GM10248 (cell line): ENCODE data around the gene TSPAN31.

Source experiments
- CTCF ChIA-PET: fragments of 300-600 bp; sonication (Branson Sonifier 250); formaldehyde crosslinking; extraction: SDS; loops from one replicate; lab custom pipeline; 2021; ENCODE audit warnings: antibody characterized with exemption; lab: Yijun Ruan, JAX
- POLR2A ChIA-PET: fragments of 350-650 bp; sonication (Branson Sonifier 250); formaldehyde crosslinking; extraction: SDS; loops from one replicate; lab custom pipeline; 2020; ENCODE audit warnings: antibody characterized with exemption; lab: Yijun Ruan, JAX
- DNase-seq: peaks from one replicate; pipeline ENCODE4 v3.0.0; 2012; ENCODE audit errors: extremely low spot score
- CTCF ChIP-seq: IDR thresholded peaks from 2 replicates; pipeline ENCODE4 v1.5.1; 2012; ENCODE audit warnings: mild to moderate bottlenecking, low read depth; ENCODE audit errors: extremely low read depth, missing control alignments, control extremely low read depth

Gene TSPAN31

GRCh38 chr12:57731411-57732080, 13.3 kb upstream of the TSPAN31 start:
- TF ChIP-seq CTCF = no peak
- ChIA-PET CTCF (interaction anchor here (1.8 to 2.2 kb wide), 2 partner anchors 10 to 12 kb away, joined by 5 to 9 read pairs; no protein-coding TSS in a partner anchor), POLR2A (no interaction called here)
- DNase-seq = no peak

- TF ChIP-seq CTCF = no peak
- ChIA-PET CTCF (interaction anchor here (1.8 to 2.2 kb wide), 2 partner anchors 9 to 13 kb away, joined by 5 to 9 read pairs; no protein-coding TSS in a partner anchor), POLR2A (no interaction called here)
- DNase-seq = no peak
Measured at GRCh38 chr12:57732270-57732669, 12.6 kb upstream of the TSPAN31 start.

DNA sequence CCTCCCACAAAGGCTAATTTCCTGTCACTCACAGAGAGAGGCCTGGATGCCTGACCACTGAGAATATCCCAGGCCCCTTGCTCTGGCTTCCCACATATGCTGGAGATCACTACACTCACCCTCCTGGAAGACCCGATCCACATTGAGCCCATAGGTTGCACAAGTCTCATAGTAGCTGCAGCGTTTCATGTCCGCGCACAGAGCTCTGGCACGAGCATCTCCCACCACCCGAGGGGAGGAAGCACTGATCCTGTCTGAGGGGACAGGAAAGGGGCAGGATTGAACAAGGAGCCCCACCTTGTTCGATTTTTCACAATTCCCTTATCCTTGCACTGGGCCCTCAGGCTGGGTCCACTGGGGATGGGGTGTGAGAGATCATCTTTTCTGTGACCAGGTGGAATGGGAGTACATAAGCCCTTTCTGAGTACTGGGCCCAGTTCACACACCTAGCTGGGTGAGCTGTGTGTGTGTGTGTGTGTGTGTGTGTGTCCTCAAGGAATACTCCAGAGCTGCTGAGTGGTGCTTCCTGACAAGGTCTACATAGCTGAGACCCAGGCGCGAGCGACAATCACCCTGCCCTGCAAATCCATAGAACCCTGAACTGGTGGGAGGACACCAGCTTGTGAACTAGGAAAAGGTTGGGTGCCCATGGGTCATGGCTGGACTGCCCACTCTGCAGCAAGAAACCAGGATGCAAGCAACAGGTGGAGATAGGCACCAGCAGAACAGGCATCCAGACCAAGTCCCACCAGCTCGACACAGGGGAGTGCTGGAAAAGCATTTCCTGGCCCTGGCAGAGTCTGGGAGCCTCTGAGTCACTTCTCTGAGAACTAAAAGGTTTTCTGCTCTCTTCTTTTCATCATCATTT, 11.9 kb upstream of the TSPAN31 start:
- TF ChIP-seq CTCF = no peak
- DNase-seq = no peak
- ChIA-PET CTCF (interaction anchor here (1.5 to 2.2 kb wide), 3 partner anchors 9 to 149 kb away, joined by 3 to 9 read pairs (median 5); no protein-coding TSS in a partner anchor), POLR2A (no interaction called here)

DNA sequence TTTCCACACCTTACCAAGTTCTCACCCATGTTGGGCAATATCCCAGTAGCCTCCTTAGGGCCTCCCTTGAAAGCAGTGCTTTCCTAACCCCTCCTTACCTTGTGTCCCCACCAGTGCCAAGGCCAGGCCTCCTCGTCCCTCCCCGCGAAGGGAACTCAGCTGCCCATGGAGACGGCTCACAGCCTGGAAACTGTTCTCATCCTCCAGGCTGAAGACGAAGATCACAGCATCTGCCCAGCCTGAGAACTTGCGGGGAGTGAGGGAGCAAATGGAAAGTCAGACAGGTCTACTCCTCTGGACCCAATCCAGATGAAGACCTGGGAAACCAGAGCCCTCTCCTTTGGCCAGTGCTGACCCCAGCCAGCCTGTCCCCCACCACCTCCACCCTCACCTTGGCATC, 10.9 kb upstream of the TSPAN31 start:
- DNase-seq = no peak
- POLR2A ChIA-PET = no interaction called here
- CTCF ChIA-PET = interaction anchor here (1.1 to 2.2 kb wide), 3 partner anchors 7 to 150 kb away, joined by 3 to 5 read pairs (median 3); partner anchors contain the start of gene CDK4
- no peak for TF ChIP-seq CTCF

- ChIA-PET POLR2A (no interaction called here), CTCF (interaction anchor here (0.9 to 3.4 kb wide), 6 partner anchors 8 to 151 kb away, joined by 3 to 12 read pairs (median 4); partner anchors contain the start of genes CDK4, OS9 and TSPAN31)
- DNase-seq = no peak
- no peak for TF ChIP-seq CTCF
Measured at GRCh38 chr12:57734591-57734990, 10.2 kb upstream of the TSPAN31 start.

DNA sequence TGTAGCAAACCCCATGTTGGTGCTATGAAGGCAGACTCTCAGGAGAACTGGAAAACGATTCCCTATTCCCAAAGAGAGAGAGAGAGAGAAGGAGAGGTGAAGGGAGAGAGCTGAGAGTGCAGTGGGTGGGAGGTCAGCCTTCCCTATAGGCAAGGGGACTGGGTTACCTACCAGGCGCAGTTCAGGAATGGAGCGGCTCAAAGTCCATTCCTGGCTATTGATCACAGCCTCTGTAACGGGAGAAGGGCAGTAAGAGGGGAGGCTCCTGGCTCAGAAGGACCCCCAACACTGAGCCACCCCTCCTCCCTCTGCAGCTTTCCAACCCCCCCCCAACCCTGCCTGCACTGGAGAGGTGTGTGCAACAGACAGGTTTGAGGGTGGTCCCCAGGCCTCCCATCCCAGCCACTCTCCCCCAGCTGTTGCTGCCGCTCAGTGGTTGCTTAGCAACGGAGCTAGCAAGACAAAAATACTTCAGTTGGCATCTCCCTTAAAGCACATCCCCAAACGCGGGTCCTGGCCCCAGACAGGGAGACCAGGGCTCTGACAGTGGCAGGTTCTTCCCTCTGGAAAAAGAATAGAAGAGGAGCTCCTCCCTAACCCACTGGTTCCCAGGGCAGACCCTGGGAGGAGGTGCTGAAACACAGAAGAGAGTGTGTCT, 9.5 kb upstream of the TSPAN31 start:
- ChIA-PET CTCF (interaction anchor here (0.9 to 3.4 kb wide), 5 partner anchors 9 to 152 kb away, joined by 3 to 12 read pairs (median 5); partner anchors contain the start of genes OS9 and TSPAN31), POLR2A (no interaction called here)
- no peak for TF ChIP-seq CTCF
- DNase-seq = no peak
